ENCODE measurements around the gene ANAPC2.
A peak's percentile ranks its signal among the peaks of the same experiment; 100 is the strongest.

ANAPC2 gene

DNA sequence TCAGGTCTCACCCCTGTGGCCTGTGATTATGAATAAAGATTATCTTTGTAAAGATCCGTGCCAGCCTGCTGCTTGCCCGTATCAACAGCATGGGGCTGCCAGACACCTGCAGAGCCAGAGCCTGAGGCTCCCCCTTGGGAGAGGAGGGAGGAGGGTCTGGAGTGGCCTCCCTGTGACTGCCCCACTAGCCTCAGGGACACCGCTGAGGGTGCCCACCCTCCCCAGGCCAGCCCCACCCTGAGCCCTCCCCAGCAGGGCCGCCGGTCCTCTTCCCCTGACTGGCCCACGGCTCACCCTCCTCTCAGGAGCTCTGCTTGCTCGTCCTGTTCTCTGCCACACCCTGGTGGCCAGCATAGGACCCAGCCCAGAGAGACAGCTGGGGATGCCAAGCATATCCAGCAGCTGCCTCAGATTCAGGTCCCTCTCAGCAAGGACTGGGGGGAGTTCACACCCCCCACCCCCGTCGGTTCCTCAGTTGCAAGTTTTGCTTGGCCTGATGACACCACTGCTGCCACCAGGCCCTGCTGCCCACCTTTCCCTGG, 2.0 kb upstream of the ANAPC2 start:
- TF ChIP-seq, protein P1, sequence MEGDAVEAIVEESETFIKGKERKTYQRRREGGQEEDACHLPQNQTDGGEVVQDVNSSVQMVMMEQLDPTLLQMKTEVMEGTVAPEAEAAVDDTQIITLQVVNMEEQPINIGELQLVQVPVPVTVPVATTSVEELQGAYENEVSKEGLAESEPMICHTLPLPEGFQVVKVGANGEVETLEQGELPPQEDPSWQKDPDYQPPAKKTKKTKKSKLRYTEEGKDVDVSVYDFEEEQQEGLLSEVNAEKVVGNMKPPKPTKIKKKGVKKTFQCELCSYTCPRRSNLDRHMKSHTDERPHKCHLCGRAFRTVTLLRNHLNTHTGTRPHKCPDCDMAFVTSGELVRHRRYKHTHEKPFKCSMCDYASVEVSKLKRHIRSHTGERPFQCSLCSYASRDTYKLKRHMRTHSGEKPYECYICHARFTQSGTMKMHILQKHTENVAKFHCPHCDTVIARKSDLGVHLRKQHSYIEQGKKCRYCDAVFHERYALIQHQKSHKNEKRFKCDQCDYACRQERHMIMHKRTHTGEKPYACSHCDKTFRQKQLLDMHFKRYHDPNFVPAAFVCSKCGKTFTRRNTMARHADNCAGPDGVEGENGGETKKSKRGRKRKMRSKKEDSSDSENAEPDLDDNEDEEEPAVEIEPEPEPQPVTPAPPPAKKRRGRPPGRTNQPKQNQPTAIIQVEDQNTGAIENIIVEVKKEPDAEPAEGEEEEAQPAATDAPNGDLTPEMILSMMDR (conservative IDR thresholded peaks at IDR 0.05; ENCODE audit: low read depth, low read length): no peak
- Histone ChIP-seq H3K27ac (peak overlapping the region; percentile 90; the same call in 1 of the 2 replicates), H4K20me1 (ENCODE audit: insufficient read depth) (no peaks in the 10 kb centered on the region), H3K9ac (peak overlapping the region; percentile 81; the same call in 1 of the 2 replicates), H3K4me2 (peak overlapping the region; percentile 81), H3K4me1 (ENCODE audit: low read depth, poor library complexity, severe bottlenecking) (peaks cover 24% of the 10 kb centered on the region), H3K27me3 (ENCODE audit: insufficient read depth, low read depth) (no peaks in the 10 kb centered on the region), H3K36me3 (ENCODE audit: insufficient read depth) (no peaks in the 10 kb centered on the region), H3K79me2 (ENCODE audit: insufficient read depth, low read depth) (peaks cover 31% of the 10 kb centered on the region), H2AFZ (ENCODE audit: low read depth) (no peak overlapping the region), H3K4me3 (IDR thresholded peaks at IDR 0.05; ENCODE audit: insufficient read depth, low read depth, low read length) (no peak overlapping the region)

DNA sequence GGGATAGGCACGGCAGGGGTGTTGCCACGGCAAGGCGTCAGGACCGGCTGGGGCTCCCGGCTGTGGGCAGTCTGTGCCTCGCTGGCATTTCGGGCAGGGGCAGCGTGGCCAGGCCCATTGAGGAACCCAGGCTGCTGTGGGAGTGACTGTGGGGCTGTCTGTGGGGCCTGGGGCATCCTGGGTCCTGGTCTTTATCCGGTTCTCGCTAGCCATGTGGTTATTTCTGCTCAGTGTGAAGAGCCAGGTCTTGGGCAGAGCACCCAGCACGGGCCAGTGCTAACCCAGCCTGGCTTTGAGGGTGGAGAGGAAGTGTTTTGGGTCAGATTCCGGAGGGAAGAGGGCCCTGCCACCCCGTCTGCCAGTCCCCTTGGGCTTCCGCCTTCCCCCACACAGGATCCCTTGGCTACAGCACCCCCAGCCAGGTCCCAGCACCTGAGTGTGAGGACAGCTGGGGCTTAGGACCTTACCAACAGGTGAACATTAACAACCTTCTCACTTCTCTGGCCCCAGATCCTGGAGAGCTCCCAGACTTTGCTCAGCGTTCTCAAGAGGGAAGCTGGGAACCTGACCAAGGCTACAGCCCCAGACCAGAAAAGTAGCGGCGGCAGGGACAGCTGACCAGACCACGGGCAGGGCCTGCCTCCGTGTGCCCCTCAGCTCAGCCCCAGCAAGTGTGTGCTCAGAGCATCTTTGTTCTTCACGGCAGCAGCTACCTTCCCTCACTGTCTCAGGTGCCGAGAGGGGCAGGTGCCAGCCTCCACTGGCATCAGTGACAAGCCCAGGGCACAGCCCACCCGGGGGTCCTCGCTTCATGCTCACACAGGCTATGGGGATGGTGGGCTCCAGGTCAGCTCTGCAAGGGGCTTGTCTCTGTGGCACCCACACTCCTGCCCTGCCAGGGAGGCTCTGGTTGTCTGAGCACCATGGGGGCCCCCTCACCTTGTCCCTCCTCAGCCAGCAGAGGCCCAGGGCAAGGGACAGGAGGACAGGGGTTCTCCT, 1.2 kb upstream of the ANAPC2 start:
- Histone ChIP-seq H4K20me1 (ENCODE audit: insufficient read depth) (no peaks in the 10 kb centered on the region), H3K27ac (peak overlapping the region; percentile 90), H3K79me2 (ENCODE audit: insufficient read depth, low read depth) (peaks cover 31% of the 10 kb centered on the region), H3K36me3 (ENCODE audit: insufficient read depth) (no peaks in the 10 kb centered on the region), H3K9ac (peak overlapping the region; percentile 81), H3K4me2 (peak overlapping the region; percentile 81), H3K4me3 (IDR thresholded peaks at IDR 0.05; ENCODE audit: insufficient read depth, low read depth, low read length) (no peak overlapping the region), H3K4me1 (ENCODE audit: low read depth, poor library complexity, severe bottlenecking) (peaks cover 24% of the 10 kb centered on the region), H2AFZ (ENCODE audit: low read depth) (peak overlapping the region; percentile 60; the same call in 1 of the 2 replicates), H3K27me3 (ENCODE audit: insufficient read depth, low read depth) (no peaks in the 10 kb centered on the region)
- TF ChIP-seq, protein P1 (conservative IDR thresholded peaks at IDR 0.05; ENCODE audit: low read depth, low read length): no peak; the same call in 1 of the 2 replicates

DNA sequence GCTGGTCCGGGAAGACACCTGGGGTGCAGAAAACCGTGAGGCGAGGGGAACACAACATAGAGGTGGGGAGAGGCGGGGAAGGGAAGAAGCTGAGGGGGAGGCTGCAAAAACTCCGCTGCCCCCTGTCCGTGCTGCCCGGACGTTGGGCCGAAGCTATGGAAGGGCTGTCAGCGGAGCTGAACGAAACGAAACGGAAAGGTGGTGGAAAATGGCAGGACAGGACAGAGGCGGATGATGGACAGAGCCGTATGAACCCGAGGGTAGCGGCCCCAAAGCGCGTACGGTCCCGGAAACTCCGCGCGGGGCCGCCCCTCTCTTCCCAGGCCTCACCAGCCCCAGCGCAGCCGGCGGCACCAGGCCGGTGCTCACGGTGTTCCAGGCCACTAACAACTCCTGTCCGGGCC, 272 bp downstream of the ANAPC2 start:
- H3K4me1 ChIP-seq (ENCODE audit: low read depth, poor library complexity, severe bottlenecking): peaks cover 24% of the 10 kb centered on the region
- H4K20me1 ChIP-seq (ENCODE audit: insufficient read depth): no peaks in the 10 kb centered on the region
- H2AFZ ChIP-seq (ENCODE audit: low read depth): peak overlapping the region; percentile 60
- H3K79me2 ChIP-seq (ENCODE audit: insufficient read depth, low read depth): peaks cover 31% of the 10 kb centered on the region
- peak overlapping the region; percentile 37 for H3K4me3 ChIP-seq (IDR thresholded peaks at IDR 0.05; ENCODE audit: insufficient read depth, low read depth, low read length)
- H3K27me3 ChIP-seq (ENCODE audit: insufficient read depth, low read depth): no peaks in the 10 kb centered on the region
- peak overlapping the region; percentile 81; the same call in 1 of the 2 replicates for H3K9ac ChIP-seq
- TF ChIP-seq, protein P1 (conservative IDR thresholded peaks at IDR 0.05; ENCODE audit: low read depth, low read length): no peak
- H3K27ac ChIP-seq: peak overlapping the region; percentile 90
- H3K4me2 ChIP-seq: peak overlapping the region; percentile 97
- no peaks in the 10 kb centered on the region for H3K36me3 ChIP-seq (ENCODE audit: insufficient read depth)

- Histone ChIP-seq H3K4me2 (peak overlapping the region; percentile 97), H3K36me3 (ENCODE audit: insufficient read depth) (no peaks in the 10 kb centered on the region), H3K4me1 (ENCODE audit: low read depth, poor library complexity, severe bottlenecking) (peaks cover 24% of the 10 kb centered on the region), H3K27me3 (ENCODE audit: insufficient read depth, low read depth) (no peaks in the 10 kb centered on the region), H2AFZ (ENCODE audit: low read depth) (no peak overlapping the region), H4K20me1 (ENCODE audit: insufficient read depth) (no peaks in the 10 kb centered on the region), H3K4me3 (IDR thresholded peaks at IDR 0.05; ENCODE audit: insufficient read depth, low read depth, low read length) (peak overlapping the region; percentile 37), H3K9ac (peak overlapping the region; percentile 81; the same call in 1 of the 2 replicates), H3K79me2 (ENCODE audit: insufficient read depth, low read depth) (peaks cover 31% of the 10 kb centered on the region), H3K27ac (no peak overlapping the region; the same call in 1 of the 2 replicates)
- TF ChIP-seq, protein P1 (conservative IDR thresholded peaks at IDR 0.05; ENCODE audit: low read depth, low read length): no peak
Measured at GRCh38 chr9:137187386-137187785, 974 bp downstream of the ANAPC2 start.
